IPS-20b (cell line): ENCODE measurements around the gene CEP57L1.
"Not testable (repeated sequence)": the region's sequence is repeated elsewhere in the genome, so short reads cannot be mapped to it uniquely, and the experiment has no call there.

Source experiments
- H3K27ac ChIP-seq: one replicate; pipeline ENCODE4 v1.5.1; 2013; ENCODE audit warnings: low read length
- H3K27me3 ChIP-seq: 2 replicates; pipeline ENCODE4 v1.6.1; 2013; ENCODE audit warnings: mild to moderate bottlenecking, low read length, inconsistent platforms; ENCODE audit not compliant: insufficient read depth
- H3K36me3 ChIP-seq: 2 replicates; pipeline ENCODE4 v1.6.1; 2013; ENCODE audit warnings: low read depth, mild to moderate bottlenecking, inconsistent platforms, low read length, moderate library complexity; ENCODE audit not compliant: insufficient read depth
- H3K4me1 ChIP-seq: 2 replicates; pipeline ENCODE4 v1.6.1; 2013; ENCODE audit warnings: mild to moderate bottlenecking, control low read depth, inconsistent platforms, low read length, moderate library complexity; ENCODE audit not compliant: insufficient read depth
- H3K4me3 ChIP-seq: 2 replicates; pipeline ENCODE4 v1.5.1; 2013; ENCODE audit warnings: mild to moderate bottlenecking, low read length, inconsistent platforms
- H3K9ac ChIP-seq: 2 replicates; pipeline ENCODE4 v1.6.1; 2013; ENCODE audit warnings: low read depth, mild to moderate bottlenecking, inconsistent platforms, low read length, moderate library complexity
- H3K9me3 ChIP-seq: 2 replicates; pipeline ENCODE4 v1.6.1; 2013; ENCODE audit warnings: mild to moderate bottlenecking, low read depth, low read length, inconsistent platforms; ENCODE audit not compliant: insufficient read depth

Gene CEP57L1

GRCh38 chr6:109183109-109183650 lies 87.9 kb downstream of the CEP57L1 start:
- Histone ChIP-seq H3K36me3 (no peaks in the 10 kb centered on the region), H3K27ac (no peak overlapping the region), H3K27me3 (peaks cover 3% of the 10 kb centered on the region; the same call in 1 of the 2 replicates), H3K9me3 (no peaks in the 10 kb centered on the region), H3K4me3 (no peak overlapping the region), H3K4me1 (peaks cover 4% of the 10 kb centered on the region; the same call in 1 of the 2 replicates), H3K9ac (no peak overlapping the region)

- no peak overlapping the region for H3K27ac ChIP-seq
- H3K27me3 ChIP-seq: peaks cover 3% of the 10 kb centered on the region; the same call in 1 of the 2 replicates
- H3K4me3 ChIP-seq: no peak overlapping the region
- no peak overlapping the region for H3K9ac ChIP-seq
- H3K4me1 ChIP-seq: peaks cover 4% of the 10 kb centered on the region; the same call in 1 of the 2 replicates
- no peaks in the 10 kb centered on the region for H3K36me3 ChIP-seq
- no peaks in the 10 kb centered on the region for H3K9me3 ChIP-seq
Observed at GRCh38 chr6:109184638-109185037, 89.3 kb downstream of the CEP57L1 start.

- Histone ChIP-seq H3K4me3 (no peak overlapping the region), H3K27ac (no peak overlapping the region), H3K9me3 (peaks cover 7% of the 10 kb centered on the region; the same call in 1 of the 2 replicates), H3K27me3 (peaks cover 3% of the 10 kb centered on the region; the same call in 1 of the 2 replicates), H3K4me1 (peaks cover 4% of the 10 kb centered on the region; the same call in 1 of the 2 replicates), H3K9ac (no peak overlapping the region), H3K36me3 (no peaks in the 10 kb centered on the region)
Observed at GRCh38 chr6:109186012-109186411, 90.7 kb downstream of the CEP57L1 start.

GRCh38 chr6:109187399-109188114 lies 92.2 kb downstream of the CEP57L1 start:
- H3K9ac ChIP-seq: no peak overlapping the region
- no peaks in the 10 kb centered on the region for H3K36me3 ChIP-seq
- H3K27ac ChIP-seq: no peak overlapping the region
- peaks cover 3% of the 10 kb centered on the region; the same call in 1 of the 2 replicates for H3K27me3 ChIP-seq
- H3K9me3 ChIP-seq: peaks cover 18% of the 10 kb centered on the region; the same call in 1 of the 2 replicates
- H3K4me3 ChIP-seq: no peak overlapping the region
- H3K4me1 ChIP-seq: peaks cover 4% of the 10 kb centered on the region; the same call in 1 of the 2 replicates

- Histone ChIP-seq H3K4me1 (peaks cover 4% of the 10 kb centered on the region; the same call in 1 of the 2 replicates), H3K9ac (no peak overlapping the region), H3K9me3 (peaks cover 19% of the 10 kb centered on the region; the same call in 1 of the 2 replicates), H3K4me3 (no peak overlapping the region), H3K27me3 (peaks cover 3% of the 10 kb centered on the region; the same call in 1 of the 2 replicates), H3K27ac (no peak overlapping the region), H3K36me3 (no peaks in the 10 kb centered on the region)
Observed at GRCh38 chr6:109188115-109188411, 92.8 kb downstream of the CEP57L1 start.

- H3K27me3 ChIP-seq, H3K36me3 ChIP-seq, H3K4me3 ChIP-seq, H3K4me1 ChIP-seq, H3K9ac ChIP-seq, H3K27ac ChIP-seq: not testable (repeated sequence)
- peaks cover 19% of the 10 kb centered on the region; the same call in 1 of the 2 replicates for H3K9me3 ChIP-seq
Observed at GRCh38 chr6:109191368-109191767, 96.1 kb downstream of the CEP57L1 start.

GRCh38 chr6:109192865-109193264 lies 97.6 kb downstream of the CEP57L1 start:
- H3K27me3 ChIP-seq: no peaks in the 10 kb centered on the region

GRCh38 chr6:109194880-109195279 lies 99.6 kb downstream of the CEP57L1 start:
- Histone ChIP-seq H3K9ac (no peak overlapping the region), H3K4me1 (no peaks in the 10 kb centered on the region), H3K27me3 (no peaks in the 10 kb centered on the region), H3K36me3 (no peaks in the 10 kb centered on the region), H3K27ac (no peak overlapping the region), H3K4me3 (no peak overlapping the region), H3K9me3 (peaks cover 19% of the 10 kb centered on the region; the same call in 1 of the 2 replicates)

More at GRCh38 chr6:109192865-109193264, 97.6 kb downstream of the CEP57L1 start:
- Histone ChIP-seq H3K4me1 (no peaks in the 10 kb centered on the region), H3K27ac (no peak overlapping the region), H3K4me3 (no peak overlapping the region), H3K9me3 (peaks cover 19% of the 10 kb centered on the region; the same call in 1 of the 2 replicates), H3K36me3 (no peaks in the 10 kb centered on the region), H3K9ac (no peak overlapping the region)

- Histone ChIP-seq H3K4me3 (no peak overlapping the region), H3K4me1 (no peaks in the 10 kb centered on the region), H3K27ac (no peak overlapping the region)
Observed at GRCh38 chr6:109197061-109197460, 101.8 kb downstream of the CEP57L1 start.

GRCh38 chr6:109202409-109203264 lies 107.3 kb downstream of the CEP57L1 start:
- Histone ChIP-seq H3K27ac (no peak overlapping the region), H3K9me3 (no peaks in the 10 kb centered on the region), H3K4me1 (no peaks in the 10 kb centered on the region), H3K9ac (no peak overlapping the region), H3K36me3 (no peaks in the 10 kb centered on the region), H3K4me3 (no peak overlapping the region), H3K27me3 (no peaks in the 10 kb centered on the region)

More at GRCh38 chr6:109197061-109197460, 101.8 kb downstream of the CEP57L1 start:
- Histone ChIP-seq H3K9me3 (peaks cover 6% of the 10 kb centered on the region; the same call in 1 of the 2 replicates), H3K9ac (no peak overlapping the region), H3K36me3 (no peaks in the 10 kb centered on the region), H3K27me3 (no peaks in the 10 kb centered on the region)

- Histone ChIP-seq H3K36me3 (no peaks in the 10 kb centered on the region), H3K27ac (no peak overlapping the region), H3K27me3 (no peaks in the 10 kb centered on the region), H3K9ac (no peak overlapping the region), H3K9me3 (no peaks in the 10 kb centered on the region), H3K4me1 (no peaks in the 10 kb centered on the region), H3K4me3 (no peak overlapping the region)
Observed at GRCh38 chr6:109204511-109204910, 109.2 kb downstream of the CEP57L1 start.
